ENCODE data around the gene RNF180. TPM values are rescaled to one million over a fixed set of nuclear protein-coding genes. Genes with fewer than 3 reads are reported as not detected.

RNF180 gene
- total and polyA plus RNA-seq, 10 of the 15 experiments (the other 5 are each of a cell fraction or from before 2014, with no cell fraction given): 0.16 to 1.2 (median 0.73) TPM

DNA sequence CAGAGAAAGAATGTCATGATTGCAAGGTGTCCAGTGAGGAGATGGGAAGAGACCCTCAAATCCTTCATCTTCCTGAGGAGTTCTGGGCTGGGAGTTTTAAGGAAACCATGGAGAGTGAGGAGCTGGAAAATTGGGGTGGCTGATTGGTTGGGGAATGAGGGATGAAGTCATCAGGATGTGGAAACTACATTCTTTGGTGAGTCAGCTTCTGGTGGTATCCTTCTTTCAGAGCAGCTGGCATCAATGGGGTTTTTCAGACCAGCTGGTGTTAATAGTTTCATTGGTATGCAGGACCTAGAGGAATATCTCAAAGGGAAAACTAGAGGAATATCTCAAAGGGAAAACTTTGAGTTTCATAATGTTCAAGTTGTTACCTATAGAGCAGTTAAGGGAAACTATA is 45.2 kb downstream of the RNF180 start:
- intact Hi-C loops (cut with micrococcal nuclease; ENCODE audit: unreplicated experiment): no loop called here
- DNase-seq (ENCODE audit: low read depth, low spot score) (no peak), FAIRE-seq (no peak), ATAC-seq (no peak)
- no TSS peak for BruUV-seq (replicated peaks)
- H3K27ac ChIP-seq (ENCODE audit: control insufficient read depth, insufficient read depth): no peak overlapping the region
- no peaks in the 10 kb centered on the region for H3K27me3 ChIP-seq (replicated peaks in 1 of 2; ENCODE audit: control insufficient read depth in 2 of 2, insufficient read depth in 2 of 2, low read length in 1 of 2)
- no peaks in the 10 kb centered on the region for H3K9me3 ChIP-seq (replicated peaks; ENCODE audit: control insufficient read depth, insufficient read depth, low read length)
- SMC1A ChIA-PET (ENCODE audit: uncharacterized antibody, unreplicated experiment): interaction anchor here (1.3 kb wide), 1 partner anchor 63 kb away, joined by 4 read pairs; no protein-coding TSS in a partner anchor
- no peaks in the 10 kb centered on the region for H3K36me3 ChIP-seq (ENCODE audit: control insufficient read depth in 2 of 2, insufficient read depth in 2 of 2, low read length in 1 of 2)
- no peaks in the 10 kb centered on the region for H4K20me1 ChIP-seq (ENCODE audit: control insufficient read depth, insufficient read depth)
- no peak overlapping the region for H2AFZ ChIP-seq (ENCODE audit: control insufficient read depth, low read depth, low read length)
- no peaks in the 10 kb centered on the region for H3K79me2 ChIP-seq (ENCODE audit: control insufficient read depth, insufficient read depth, low read length)
- no peak overlapping the region for H3K9ac ChIP-seq (ENCODE audit: control insufficient read depth, insufficient read depth, low read length)
- RAD21 ChIA-PET (ENCODE audit: unreplicated experiment): interaction anchor here (1.8 kb wide), 1 partner anchor 401 kb away, joined by 4 read pairs; no protein-coding TSS in a partner anchor
- CTCF ChIA-PET: interaction anchor here (0.9 to 1.9 kb wide), 4 partner anchors 39 to 402 kb away, joined by 4 to 8 read pairs (median 5); no protein-coding TSS in a partner anchor
- in situ Hi-C loops (cut with MboI): no loop called here
- no peak overlapping the region for H3K4me2 ChIP-seq (ENCODE audit: control insufficient read depth, insufficient read depth)
- H3K4me1 ChIP-seq (ENCODE audit: control insufficient read depth, insufficient read depth, low read length): no peaks in the 10 kb centered on the region
- POLR2A ChIA-PET: no interaction called here
- no peak overlapping the region for H3K4me3 ChIP-seq
- TF ChIP-seq CREM (IDR thresholded peaks at IDR 0.05; ENCODE audit: low read depth) (no peak), PAX5 (IDR thresholded peaks at IDR 0.05; ENCODE audit: borderline replicate concordance, low read depth, low read length) (no peak), IKZF2 (IDR thresholded peaks at IDR 0.05) (no peak), HDAC2 (IDR thresholded peaks at IDR 0.05) (no peak), SUPT20H (IDR thresholded peaks at IDR 0.05; ENCODE audit: borderline replicate concordance, control insufficient read depth, low read depth, low read length) (no peak), IKZF1 (conservative IDR thresholded peaks at IDR 0.05) (no peak), JUNB (IDR thresholded peaks at IDR 0.05) (no peak), NR2C2 (IDR thresholded peaks at IDR 0.05; ENCODE audit: borderline replicate concordance, control insufficient read depth, insufficient read length, low read depth) (no peak), CBX3 (IDR thresholded peaks at IDR 0.05; ENCODE audit: borderline replicate concordance, low read depth) (no peak), GATAD2B (conservative IDR thresholded peaks at IDR 0.05; ENCODE audit: low read depth) (no peak), TCF12 (IDR thresholded peaks at IDR 0.05; ENCODE audit: low read depth, low read length) (no peak), NR2F1 (conservative IDR thresholded peaks at IDR 0.05) (no peak), ZBED1 (IDR thresholded peaks at IDR 0.05; ENCODE audit: borderline replicate concordance) (no peak), ATF7 (IDR thresholded peaks at IDR 0.05; ENCODE audit: low read depth) (no peak)
- TF ChIP-seq, protein P1, sequence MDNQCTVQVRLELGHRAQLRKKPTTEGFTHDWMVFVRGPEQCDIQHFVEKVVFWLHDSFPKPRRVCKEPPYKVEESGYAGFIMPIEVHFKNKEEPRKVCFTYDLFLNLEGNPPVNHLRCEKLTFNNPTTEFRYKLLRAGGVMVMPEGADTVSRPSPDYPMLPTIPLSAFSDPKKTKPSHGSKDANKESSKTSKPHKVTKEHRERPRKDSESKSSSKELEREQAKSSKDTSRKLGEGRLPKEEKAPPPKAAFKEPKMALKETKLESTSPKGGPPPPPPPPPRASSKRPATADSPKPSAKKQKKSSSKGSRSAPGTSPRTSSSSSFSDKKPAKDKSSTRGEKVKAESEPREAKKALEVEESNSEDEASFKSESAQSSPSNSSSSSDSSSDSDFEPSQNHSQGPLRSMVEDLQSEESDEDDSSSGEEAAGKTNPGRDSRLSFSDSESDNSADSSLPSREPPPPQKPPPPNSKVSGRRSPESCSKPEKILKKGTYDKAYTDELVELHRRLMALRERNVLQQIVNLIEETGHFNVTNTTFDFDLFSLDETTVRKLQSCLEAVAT (IDR thresholded peaks at IDR 0.05): no peak
- TF ChIP-seq, protein P2, sequence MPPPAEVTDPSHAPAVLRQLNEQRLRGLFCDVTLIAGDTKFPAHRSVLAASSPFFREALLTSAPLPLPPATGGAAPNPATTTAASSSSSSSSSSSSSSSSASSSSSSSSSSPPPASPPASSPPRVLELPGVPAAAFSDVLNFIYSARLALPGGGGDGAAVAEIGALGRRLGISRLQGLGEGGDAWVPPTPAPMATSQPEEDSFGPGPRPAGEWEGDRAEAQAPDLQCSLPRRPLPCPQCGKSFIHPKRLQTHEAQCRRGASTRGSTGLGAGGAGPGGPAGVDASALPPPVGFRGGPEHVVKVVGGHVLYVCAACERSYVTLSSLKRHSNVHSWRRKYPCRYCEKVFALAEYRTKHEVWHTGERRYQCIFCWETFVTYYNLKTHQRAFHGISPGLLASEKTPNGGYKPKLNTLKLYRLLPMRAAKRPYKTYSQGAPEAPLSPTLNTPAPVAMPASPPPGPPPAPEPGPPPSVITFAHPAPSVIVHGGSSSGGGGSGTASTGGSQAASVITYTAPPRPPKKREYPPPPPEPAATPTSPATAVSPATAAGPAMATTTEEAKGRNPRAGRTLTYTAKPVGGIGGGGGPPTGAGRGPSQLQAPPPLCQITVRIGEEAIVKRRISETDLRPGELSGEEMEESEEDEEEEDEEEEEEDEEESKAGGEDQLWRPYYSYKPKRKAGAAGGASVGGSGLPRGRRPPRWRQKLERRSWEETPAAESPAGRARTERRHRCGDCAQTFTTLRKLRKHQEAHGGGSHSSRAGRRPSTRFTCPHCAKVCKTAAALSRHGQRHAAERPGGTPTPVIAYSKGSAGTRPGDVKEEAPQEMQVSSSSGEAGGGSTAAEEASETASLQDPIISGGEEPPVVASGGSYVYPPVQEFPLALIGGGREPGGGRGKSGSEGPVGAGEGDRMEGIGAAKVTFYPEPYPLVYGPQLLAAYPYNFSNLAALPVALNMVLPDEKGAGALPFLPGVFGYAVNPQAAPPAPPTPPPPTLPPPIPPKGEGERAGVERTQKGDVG (CRISPR knock-in tag; IDR thresholded peaks at IDR 0.05): no peak
- TF ChIP-seq, protein P3, sequence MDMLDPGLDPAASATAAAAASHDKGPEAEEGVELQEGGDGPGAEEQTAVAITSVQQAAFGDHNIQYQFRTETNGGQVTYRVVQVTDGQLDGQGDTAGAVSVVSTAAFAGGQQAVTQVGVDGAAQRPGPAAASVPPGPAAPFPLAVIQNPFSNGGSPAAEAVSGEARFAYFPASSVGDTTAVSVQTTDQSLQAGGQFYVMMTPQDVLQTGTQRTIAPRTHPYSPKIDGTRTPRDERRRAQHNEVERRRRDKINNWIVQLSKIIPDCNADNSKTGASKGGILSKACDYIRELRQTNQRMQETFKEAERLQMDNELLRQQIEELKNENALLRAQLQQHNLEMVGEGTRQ (IDR thresholded peaks at IDR 0.05; ENCODE audit: borderline replicate concordance, low read depth, low read length): no peak
- TF ChIP-seq, protein P4, sequence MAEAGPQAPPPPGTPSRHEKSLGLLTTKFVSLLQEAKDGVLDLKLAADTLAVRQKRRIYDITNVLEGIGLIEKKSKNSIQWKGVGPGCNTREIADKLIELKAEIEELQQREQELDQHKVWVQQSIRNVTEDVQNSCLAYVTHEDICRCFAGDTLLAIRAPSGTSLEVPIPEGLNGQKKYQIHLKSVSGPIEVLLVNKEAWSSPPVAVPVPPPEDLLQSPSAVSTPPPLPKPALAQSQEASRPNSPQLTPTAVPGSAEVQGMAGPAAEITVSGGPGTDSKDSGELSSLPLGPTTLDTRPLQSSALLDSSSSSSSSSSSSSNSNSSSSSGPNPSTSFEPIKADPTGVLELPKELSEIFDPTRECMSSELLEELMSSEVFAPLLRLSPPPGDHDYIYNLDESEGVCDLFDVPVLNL (IDR thresholded peaks at IDR 0.05; ENCODE audit: low read depth, low read length): no peak
